ENCODE data around the gene ZNF540.
"Not testable (repeated sequence)": the region's sequence is repeated elsewhere in the genome, so short reads cannot be mapped to it uniquely, and the experiment has no call there.

Gene ZNF540

DNA sequence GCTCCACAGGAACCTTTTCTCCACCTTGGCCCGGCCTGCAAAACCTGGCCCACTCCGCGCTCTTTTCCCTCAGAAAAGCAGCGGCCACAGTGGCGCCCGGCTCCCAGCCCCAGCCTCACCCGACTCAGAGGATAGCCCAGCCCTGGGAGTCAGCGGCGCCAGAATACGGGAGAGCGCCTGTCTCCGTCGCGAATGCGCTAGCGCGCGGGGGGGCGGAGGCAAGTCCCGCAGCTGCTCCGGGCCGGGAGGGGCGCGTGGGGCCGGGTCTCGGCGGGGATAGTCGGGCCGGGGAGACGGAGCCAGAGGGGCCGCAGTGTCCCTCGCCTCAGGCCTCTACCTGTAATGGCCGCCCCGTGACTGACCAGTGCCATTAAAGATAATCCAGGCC is 60.6 kb downstream of the ZNF540 start, which contains the start of gene ZFP30:
ZFP30 (minus strand) TSS at position 165 of the 388 bp plus-strand sequence. CDS start 7,643 bp downstream, outside the sequence.
- POLR2A ChIA-PET = no interaction called here
- TF ChIP-seq, protein P1, sequence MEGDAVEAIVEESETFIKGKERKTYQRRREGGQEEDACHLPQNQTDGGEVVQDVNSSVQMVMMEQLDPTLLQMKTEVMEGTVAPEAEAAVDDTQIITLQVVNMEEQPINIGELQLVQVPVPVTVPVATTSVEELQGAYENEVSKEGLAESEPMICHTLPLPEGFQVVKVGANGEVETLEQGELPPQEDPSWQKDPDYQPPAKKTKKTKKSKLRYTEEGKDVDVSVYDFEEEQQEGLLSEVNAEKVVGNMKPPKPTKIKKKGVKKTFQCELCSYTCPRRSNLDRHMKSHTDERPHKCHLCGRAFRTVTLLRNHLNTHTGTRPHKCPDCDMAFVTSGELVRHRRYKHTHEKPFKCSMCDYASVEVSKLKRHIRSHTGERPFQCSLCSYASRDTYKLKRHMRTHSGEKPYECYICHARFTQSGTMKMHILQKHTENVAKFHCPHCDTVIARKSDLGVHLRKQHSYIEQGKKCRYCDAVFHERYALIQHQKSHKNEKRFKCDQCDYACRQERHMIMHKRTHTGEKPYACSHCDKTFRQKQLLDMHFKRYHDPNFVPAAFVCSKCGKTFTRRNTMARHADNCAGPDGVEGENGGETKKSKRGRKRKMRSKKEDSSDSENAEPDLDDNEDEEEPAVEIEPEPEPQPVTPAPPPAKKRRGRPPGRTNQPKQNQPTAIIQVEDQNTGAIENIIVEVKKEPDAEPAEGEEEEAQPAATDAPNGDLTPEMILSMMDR (IDR thresholded peaks at IDR 0.05; ENCODE audit: control extremely low read depth, extremely low read depth, low read depth, missing control alignments) = no peak
- CTCF ChIA-PET = no interaction called here
- peak; percentile 82 for DNase-seq (ENCODE audit: extremely low spot score)

DNA sequence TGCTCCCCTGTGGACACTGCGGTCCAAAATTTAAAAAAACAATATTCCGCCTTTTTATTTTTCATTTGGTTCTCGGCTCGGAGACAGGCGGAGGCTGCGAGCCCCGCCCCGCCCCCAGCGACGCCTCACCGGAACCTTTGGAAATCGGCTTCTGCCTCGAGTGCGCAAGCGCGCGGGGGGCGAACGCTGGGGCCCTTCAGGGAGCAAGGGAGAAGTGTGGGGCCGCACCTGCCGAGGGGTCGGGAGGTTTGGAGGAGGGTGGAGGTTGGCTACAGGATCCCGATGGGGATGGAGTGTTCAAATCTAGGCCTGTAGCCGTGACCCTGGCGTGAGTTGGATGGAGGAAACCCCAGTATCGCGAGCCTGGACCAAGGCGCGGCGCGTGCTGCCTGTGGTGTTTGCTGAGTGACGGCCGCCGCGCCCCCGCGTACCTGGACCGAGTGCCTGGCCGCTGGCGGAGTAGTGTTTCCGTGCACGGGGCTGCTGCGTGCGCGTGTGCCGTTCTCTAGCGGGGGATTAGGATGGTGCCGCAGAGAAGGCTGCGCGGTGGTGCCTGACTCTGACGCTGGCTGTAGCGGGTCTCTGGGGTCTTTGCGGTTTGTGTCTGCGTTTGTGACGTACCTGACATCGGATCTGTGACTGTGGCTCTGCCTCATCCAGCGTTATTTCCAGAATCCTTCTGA is 61.2 kb downstream of the ZNF540 start:
- POLR2A ChIA-PET = no interaction called here
- TF ChIP-seq, protein P1 (IDR thresholded peaks at IDR 0.05; ENCODE audit: control extremely low read depth, extremely low read depth, low read depth, missing control alignments) = no peak
- DNase-seq (ENCODE audit: extremely low spot score) = peak; percentile 87
- CTCF ChIA-PET = no interaction called here

DNA sequence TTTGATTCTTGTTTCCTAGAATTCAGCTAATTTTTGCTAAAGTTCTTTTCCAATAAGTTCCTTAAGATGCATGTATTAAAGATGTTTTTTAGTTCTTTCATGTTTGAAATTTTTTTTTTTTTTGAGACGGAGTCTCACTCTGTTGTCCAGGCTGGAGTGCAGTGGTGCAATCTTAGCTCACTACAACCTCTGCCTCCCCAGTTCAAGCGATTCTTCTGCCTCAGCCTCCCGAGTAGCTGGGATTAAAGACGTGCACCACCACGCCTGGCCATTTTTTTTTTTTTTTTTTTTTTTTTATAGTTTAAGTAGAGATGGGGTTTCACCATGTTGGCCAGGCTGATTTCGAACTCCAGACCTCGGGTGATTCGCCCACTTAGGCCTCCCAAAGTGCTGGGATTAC is 62.5 kb downstream of the ZNF540 start:
- POLR2A ChIA-PET; DNase-seq (ENCODE audit: extremely low spot score): not testable (repeated sequence)
- CTCF ChIA-PET = interaction anchor here (0.8 kb wide), 1 partner anchor 1067 kb away, joined by 3 read pairs; no protein-coding TSS in a partner anchor
